Effector memory CD8-positive, alpha-beta T cell (primary cell): ENCODE measurements around the gene SYCP2.

Source experiments
- ATAC-seq: fragments of 150-1000 bp; cut with Tn5 transposase; replicated peaks from 2 replicates; pipeline ENCODE4 v1.10.0; 2021; ENCODE audit warnings: mild to moderate bottlenecking, moderate library complexity
- DNase-seq, 3 experiments: peaks; one replicate each; pipeline ENCODE4 v3.0.0; 2021
- H3K27ac Mint-ChIP-seq, 2 donors: one replicate each; pipeline ENCODE4 v1.8.0; 2022; ENCODE audit warnings: mild to moderate bottlenecking in 2 of 2, mixed read lengths in 2 of 2, moderate library complexity in 2 of 2
- H3K27me3 Mint-ChIP-seq, 2 donors: one replicate each; pipeline ENCODE4 v1.8.0; 2022; ENCODE audit warnings: mixed read lengths in 2 of 2
- H3K36me3 Mint-ChIP-seq: one replicate; pipeline ENCODE4 v1.8.0; 2022; ENCODE audit warnings: mild to moderate bottlenecking, moderate library complexity, mixed read lengths; ENCODE audit not compliant: insufficient read depth
- H3K4me1 Mint-ChIP-seq, 2 donors: one replicate each; pipeline ENCODE4 v1.8.0; 2022; ENCODE audit warnings: low read depth in 2 of 2, mixed read lengths in 2 of 2
- H3K4me3 Mint-ChIP-seq, 2 donors: one replicate each; pipeline ENCODE4 v1.8.0; 2022; ENCODE audit warnings: mild to moderate bottlenecking in 2 of 2, mixed read lengths in 2 of 2, moderate library complexity in 2 of 2
- H3K9me3 Mint-ChIP-seq, 2 donors: one replicate each; pipeline ENCODE4 v1.8.0; 2022; ENCODE audit warnings: mixed read lengths in 2 of 2

SYCP2 gene

DNA sequence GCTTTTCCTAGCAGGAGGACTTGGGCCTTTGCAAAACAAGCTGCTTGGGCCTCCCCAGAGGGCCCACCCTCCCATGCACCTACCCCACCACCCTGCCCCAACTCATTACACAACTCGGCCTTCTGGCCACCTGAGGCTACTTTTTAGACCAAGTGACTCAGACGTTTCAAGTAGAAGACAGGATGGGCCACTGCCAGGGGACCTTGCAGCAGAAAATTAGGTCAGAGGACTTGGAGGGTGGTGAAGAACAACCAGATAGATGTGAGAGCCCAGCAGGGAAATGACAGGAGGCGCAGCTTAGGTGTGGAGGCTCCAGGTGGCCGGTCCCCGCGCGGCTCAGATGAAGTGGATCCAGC is 5.2 kb upstream of the SYCP2 start:
- H3K36me3 Mint-ChIP-seq = peaks cover 27% of the 10 kb centered on the region
- H3K9me3 Mint-ChIP-seq = no peaks in the 10 kb centered on the region
- H3K27ac Mint-ChIP-seq = peak overlapping the region; percentile 81 to 91
- peak overlapping the region; percentile 86 to 97 for H3K4me3 Mint-ChIP-seq
- no peaks in the 10 kb centered on the region for H3K27me3 Mint-ChIP-seq
- ATAC-seq (no peak), DNase-seq (no peak)
- H3K4me1 Mint-ChIP-seq = peaks cover 21 to 31% of the 10 kb centered on the region in 2 donors

DNA sequence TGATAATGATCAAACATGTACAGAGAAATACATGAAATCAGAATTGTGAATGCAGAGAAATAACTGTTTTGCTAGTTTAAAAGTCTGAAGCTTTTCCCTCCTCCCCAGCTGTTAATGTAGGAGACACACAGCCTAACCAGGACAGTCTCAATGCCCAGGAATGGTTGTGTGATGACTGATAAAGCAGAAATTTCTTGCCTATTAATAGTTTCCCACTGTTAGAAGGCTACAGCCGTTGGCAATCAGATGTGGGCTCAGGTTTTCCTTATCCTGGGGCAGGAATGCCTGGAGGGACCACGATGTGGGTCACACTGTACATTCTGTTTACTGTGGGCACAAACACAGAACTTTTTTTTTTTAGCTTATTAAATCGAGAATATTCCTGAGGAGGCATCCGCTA is 4.8 kb upstream of the SYCP2 start:
- no peaks in the 10 kb centered on the region for H3K9me3 Mint-ChIP-seq
- DNase-seq (no peak), ATAC-seq (no peak)
- peaks cover 26% of the 10 kb centered on the region for H3K36me3 Mint-ChIP-seq
- peak overlapping the region; percentile 81 to 91 for H3K27ac Mint-ChIP-seq
- H3K27me3 Mint-ChIP-seq = no peaks in the 10 kb centered on the region
- H3K4me1 Mint-ChIP-seq = peaks cover 21 to 31% of the 10 kb centered on the region in 2 donors
- peak overlapping the region; percentile 86 to 97 for H3K4me3 Mint-ChIP-seq

- peaks cover 26% of the 10 kb centered on the region for H3K36me3 Mint-ChIP-seq
- no peaks in the 10 kb centered on the region for H3K27me3 Mint-ChIP-seq
- H3K9me3 Mint-ChIP-seq = no peaks in the 10 kb centered on the region
- no peak overlapping the region for H3K4me3 Mint-ChIP-seq
- DNase-seq = no peak
- H3K27ac Mint-ChIP-seq = peak overlapping the region; percentile 29 to 81
- peaks cover 21 to 31% of the 10 kb centered on the region in 2 donors for H3K4me1 Mint-ChIP-seq
- ATAC-seq = no peak
Measured at GRCh38 chr20:59937150-59937549, 3.7 kb upstream of the SYCP2 start.

GRCh38 chr20:59936409-59936808 is 3.0 kb upstream of the SYCP2 start:
- H3K9me3 Mint-ChIP-seq = no peaks in the 10 kb centered on the region
- DNase-seq = no peak
- no peak for ATAC-seq
- peaks cover 30% of the 10 kb centered on the region for H3K36me3 Mint-ChIP-seq
- H3K27me3 Mint-ChIP-seq = no peaks in the 10 kb centered on the region
- H3K4me3 Mint-ChIP-seq = no peak overlapping the region
- H3K27ac Mint-ChIP-seq = peak overlapping the region in 1 of 2 donors; percentile 22
- H3K4me1 Mint-ChIP-seq = peaks cover 17 to 26% of the 10 kb centered on the region in 2 donors

- no peak overlapping the region for H3K4me3 Mint-ChIP-seq
- no peaks in the 10 kb centered on the region for H3K27me3 Mint-ChIP-seq
- H3K27ac Mint-ChIP-seq = no peak overlapping the region
- DNase-seq (no peak), ATAC-seq (no peak)
- peaks cover 25% of the 10 kb centered on the region for H3K36me3 Mint-ChIP-seq
- H3K9me3 Mint-ChIP-seq = no peaks in the 10 kb centered on the region
- H3K4me1 Mint-ChIP-seq = peaks cover 11 to 19% of the 10 kb centered on the region in 2 donors
Measured at GRCh38 chr20:59935457-59936185, 2.2 kb upstream of the SYCP2 start.

DNA sequence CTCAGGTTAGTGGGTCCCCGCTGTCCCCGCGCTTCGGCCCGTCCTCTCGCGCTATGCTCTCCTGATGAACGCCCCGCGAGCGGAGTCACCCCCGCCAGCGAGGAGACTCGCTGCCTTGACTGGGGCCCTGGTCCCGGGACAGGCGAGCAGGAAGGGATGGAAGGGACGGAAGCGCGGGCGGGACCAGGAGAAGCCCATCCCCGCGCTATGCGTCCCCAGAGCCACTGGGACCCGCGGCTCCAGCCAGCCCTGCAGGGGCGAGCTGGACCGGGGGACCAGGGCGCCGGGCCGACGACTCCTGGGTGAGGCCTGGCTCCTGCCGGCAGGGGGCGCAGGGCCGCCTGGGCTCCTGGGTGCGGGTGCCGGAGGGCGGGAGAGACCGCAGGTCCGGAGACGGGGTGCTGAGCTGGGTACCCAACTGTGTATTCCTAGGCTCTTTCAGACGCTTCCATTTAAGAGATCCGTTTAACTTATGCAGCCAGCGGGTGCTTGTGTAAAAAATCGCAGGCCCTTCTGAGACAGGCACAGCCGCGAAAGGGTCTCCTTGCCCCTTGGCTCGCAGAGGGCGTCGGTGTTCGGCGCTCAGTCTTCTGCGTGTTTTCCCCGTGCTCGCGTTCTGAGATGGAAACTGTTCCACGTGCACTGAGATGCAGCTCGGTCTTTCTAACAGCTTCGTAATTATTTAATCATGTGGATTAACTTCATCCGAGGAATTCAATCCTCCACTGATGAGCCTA is 580 bp upstream of the SYCP2 start:
- H3K27ac Mint-ChIP-seq = peak overlapping the region; percentile 46 to 71
- ATAC-seq (peak; percentile 75), DNase-seq (peak; percentile 70 to 79 (median 78))
- peaks cover 12% of the 10 kb centered on the region for H3K36me3 Mint-ChIP-seq
- H3K4me3 Mint-ChIP-seq = peak overlapping the region; percentile 74 to 79
- no peaks in the 10 kb centered on the region for H3K9me3 Mint-ChIP-seq
- peaks cover 8 to 16% of the 10 kb centered on the region in 2 donors for H3K4me1 Mint-ChIP-seq
- H3K27me3 Mint-ChIP-seq = no peaks in the 10 kb centered on the region

DNA sequence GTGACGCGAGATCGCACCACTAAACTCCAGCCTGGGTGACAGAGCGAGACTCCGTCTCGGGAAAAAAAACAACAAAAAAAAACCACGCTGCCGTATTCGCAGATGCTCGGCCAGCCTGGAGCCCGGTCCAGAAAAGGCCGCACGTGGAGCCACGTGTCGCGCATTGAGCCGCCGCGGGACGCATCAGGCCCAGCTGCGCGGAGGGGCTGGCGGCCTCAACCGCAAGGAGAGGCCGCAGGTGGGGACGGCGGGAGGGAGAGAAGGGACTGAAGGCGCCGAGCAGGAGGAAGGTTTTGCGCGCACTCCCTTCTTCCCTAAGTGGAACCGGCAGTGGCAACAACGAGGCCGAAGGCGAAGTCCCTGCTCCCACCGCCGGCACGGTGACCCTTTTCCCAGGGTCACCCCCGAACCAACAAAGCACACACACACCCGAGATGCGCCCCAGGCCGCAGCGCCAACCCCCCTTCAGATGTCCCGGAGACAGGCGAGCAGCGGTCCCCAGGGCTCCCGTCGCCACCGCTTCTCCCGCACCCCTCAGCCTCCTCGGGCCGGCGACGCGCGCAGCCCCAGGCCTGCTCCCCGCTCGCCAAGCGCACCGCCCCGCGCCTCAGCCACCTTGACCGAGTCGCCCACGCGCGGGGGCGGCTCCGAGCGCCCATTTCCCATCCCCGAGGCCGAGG is 681 bp downstream of the SYCP2 start:
- Mint-ChIP-seq H3K27ac (no peak overlapping the region), H3K27me3 (no peaks in the 10 kb centered on the region), H3K9me3 (no peaks in the 10 kb centered on the region), H3K4me3 (peak overlapping the region; percentile 74 to 79), H3K4me1 (peaks cover 0 to 7% of the 10 kb centered on the region in 2 donors), H3K36me3 (peaks cover 6% of the 10 kb centered on the region)
- no peak for DNase-seq
- no peak for ATAC-seq

DNA sequence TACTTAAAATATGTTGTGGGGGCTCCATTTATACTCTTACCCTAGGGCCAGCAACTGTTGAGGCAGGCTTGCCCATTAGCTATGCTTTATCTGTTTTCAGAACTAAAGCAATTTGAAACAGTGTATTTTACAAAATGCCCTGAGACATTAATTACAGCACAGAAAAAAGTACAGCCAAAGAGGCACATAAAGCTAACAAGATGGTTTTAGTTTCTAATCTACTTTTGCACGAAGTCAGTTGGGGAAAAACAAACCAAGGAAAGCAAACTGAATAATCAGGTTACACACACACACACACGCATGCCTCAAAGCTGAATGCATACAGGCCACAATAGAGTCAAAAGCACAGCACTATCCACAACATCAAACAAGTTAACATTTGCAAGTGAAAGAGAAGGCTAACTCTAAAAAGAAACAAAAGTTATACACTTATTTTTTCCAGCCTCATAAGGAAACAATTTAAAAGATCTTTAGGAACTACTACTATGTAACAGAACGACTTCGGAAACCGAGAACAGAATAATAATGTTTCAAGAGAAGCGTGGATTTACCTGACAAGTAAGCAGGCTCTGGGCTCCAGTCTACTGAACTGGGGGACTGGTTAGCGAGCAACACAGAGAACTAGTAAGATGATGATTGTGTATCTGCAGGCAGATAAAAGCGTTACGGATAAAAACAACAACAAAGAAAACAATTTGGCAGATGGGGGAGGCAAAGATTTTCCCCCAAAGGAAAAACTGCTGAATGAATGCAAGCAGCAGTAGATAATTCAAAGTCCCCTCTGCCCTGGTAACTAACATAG is 1.7 kb downstream of the SYCP2 start:
- Mint-ChIP-seq H3K27me3 (no peaks in the 10 kb centered on the region), H3K9me3 (no peaks in the 10 kb centered on the region), H3K4me1 (peaks cover 0 to 7% of the 10 kb centered on the region in 2 donors), H3K36me3 (peaks cover 6% of the 10 kb centered on the region), H3K4me3 (peak overlapping the region; percentile 51 to 79), H3K27ac (no peak overlapping the region)
- no peak for ATAC-seq
- no peak for DNase-seq

- Mint-ChIP-seq H3K4me1 (peaks cover 0 to 3% of the 10 kb centered on the region in 2 donors), H3K36me3 (no peaks in the 10 kb centered on the region), H3K4me3 (no peak overlapping the region), H3K27ac (no peak overlapping the region), H3K9me3 (no peaks in the 10 kb centered on the region), H3K27me3 (no peaks in the 10 kb centered on the region)
- no peak for ATAC-seq
- DNase-seq = no peak
Measured at GRCh38 chr20:59925899-59926298, 7.5 kb downstream of the SYCP2 start.

DNA sequence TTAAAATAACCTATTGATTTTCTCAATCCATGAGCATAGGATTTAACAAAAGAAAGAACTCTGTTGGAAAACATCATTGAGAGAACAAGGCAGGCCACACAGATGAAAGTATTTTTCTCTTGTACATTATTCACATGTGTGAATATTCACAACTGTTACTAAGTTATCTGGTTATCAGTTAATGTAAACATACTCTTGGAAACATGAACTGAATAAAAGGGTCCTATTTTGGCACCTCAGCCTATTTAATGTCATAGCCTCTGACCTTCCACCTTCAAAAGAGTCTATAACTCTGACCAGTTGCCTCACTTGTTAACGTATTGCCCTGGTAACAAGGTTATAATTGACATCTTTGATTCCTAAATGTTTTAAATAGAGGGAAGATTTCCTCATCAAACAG is 8.1 kb downstream of the SYCP2 start:
- Mint-ChIP-seq H3K4me1 (peaks cover 0 to 3% of the 10 kb centered on the region in 2 donors), H3K27ac (peak overlapping the region in 1 of 2 donors; percentile 64), H3K4me3 (no peak overlapping the region), H3K36me3 (no peaks in the 10 kb centered on the region), H3K9me3 (no peaks in the 10 kb centered on the region), H3K27me3 (no peaks in the 10 kb centered on the region)
- DNase-seq (no peak), ATAC-seq (no peak)

GRCh38 chr20:59923514-59923913 is 9.9 kb downstream of the SYCP2 start:
- Mint-ChIP-seq H3K9me3 (no peaks in the 10 kb centered on the region), H3K4me1 (peaks cover 0 to 3% of the 10 kb centered on the region in 2 donors), H3K27me3 (no peaks in the 10 kb centered on the region), H3K4me3 (no peak overlapping the region), H3K36me3 (no peaks in the 10 kb centered on the region), H3K27ac (no peak overlapping the region)
- ATAC-seq (no peak), DNase-seq (no peak)

DNA sequence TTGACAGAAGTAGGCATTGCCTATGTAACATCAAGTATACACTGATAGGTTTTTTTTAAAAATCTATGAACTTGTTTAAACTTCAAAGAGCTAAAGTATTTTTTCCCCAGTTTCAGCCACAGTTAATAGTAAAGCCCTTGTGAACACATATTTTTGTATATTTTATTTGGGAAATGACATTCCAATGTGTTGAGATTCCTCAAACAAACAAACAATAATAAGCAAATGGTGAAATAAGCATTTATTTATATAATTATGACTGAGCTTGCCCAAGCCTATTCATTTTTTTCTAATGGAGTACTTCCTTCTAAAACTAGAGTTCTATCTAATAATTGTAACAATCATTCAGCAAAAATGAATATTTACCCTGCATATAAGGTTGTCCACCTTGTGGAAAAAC is 12.5 kb downstream of the SYCP2 start:
- no peak overlapping the region for H3K4me3 Mint-ChIP-seq
- peaks cover 4% of the 10 kb centered on the region for H3K36me3 Mint-ChIP-seq
- H3K4me1 Mint-ChIP-seq = peaks cover 0 to 3% of the 10 kb centered on the region in 2 donors
- H3K27me3 Mint-ChIP-seq = no peaks in the 10 kb centered on the region
- no peak for DNase-seq
- ATAC-seq = no peak
- H3K9me3 Mint-ChIP-seq = no peaks in the 10 kb centered on the region
- H3K27ac Mint-ChIP-seq = no peak overlapping the region

DNA sequence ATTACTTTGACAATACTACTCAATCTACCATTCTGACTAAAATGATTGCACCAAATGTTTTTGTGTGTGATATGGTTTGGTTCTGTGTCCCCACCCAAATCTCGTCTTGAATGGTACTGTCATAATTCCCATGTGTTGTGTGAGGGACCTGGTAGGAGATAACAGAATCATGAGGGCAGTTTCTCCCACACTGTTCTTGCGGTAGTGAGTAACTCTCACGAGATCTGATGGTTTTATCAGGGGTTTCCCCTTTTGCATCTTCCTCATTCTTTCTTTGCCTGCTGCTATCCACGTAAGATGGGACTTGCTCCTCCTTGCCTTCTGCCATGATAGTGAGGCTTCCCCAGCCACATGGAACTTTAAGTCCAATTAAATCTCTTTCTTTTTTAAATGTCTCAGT is 20.8 kb downstream of the SYCP2 start:
- H3K27me3 Mint-ChIP-seq = no peaks in the 10 kb centered on the region
- DNase-seq (no peak), ATAC-seq (no peak)
- H3K4me3 Mint-ChIP-seq = no peak overlapping the region
- no peaks in the 10 kb centered on the region for H3K4me1 Mint-ChIP-seq
- no peak overlapping the region for H3K27ac Mint-ChIP-seq
- H3K9me3 Mint-ChIP-seq = no peaks in the 10 kb centered on the region
- H3K36me3 Mint-ChIP-seq = peaks cover 4% of the 10 kb centered on the region
